ENCODE results near the gene CD81. TPM values are rescaled to one million over a fixed set of nuclear protein-coding genes. Genes with fewer than 3 reads are reported as not detected.
"Not testable (repeated sequence)": the region's sequence is repeated elsewhere in the genome, so short reads cannot be mapped to it uniquely, and the experiment has no call there.

Gene CD81
- total and polyA plus RNA-seq, 2 donors (not counting 1 experiment from before 2014, with no cell fraction given) = 438 to 611 TPM

GRCh38 chr11:2362414-2362813, 14.7 kb upstream of the CD81 start:
- Histone ChIP-seq H3K27ac (ENCODE audit: insufficient read depth, low read length) (no peak overlapping the region), H2AFZ (ENCODE audit: low read length) (no peak overlapping the region), H3K36me3 (ENCODE audit: control insufficient read depth, insufficient read depth, low read length) (no peaks in the 10 kb centered on the region), H4K20me1 (ENCODE audit: control insufficient read depth, extremely low read depth, insufficient read depth, low read length) (no peaks in the 10 kb centered on the region), H3K9ac (ENCODE audit: insufficient read depth, low read length) (no peak overlapping the region), H3K79me2 (ENCODE audit: control insufficient read depth, insufficient read depth, low read length) (no peaks in the 10 kb centered on the region), H3K27me3 (ENCODE audit: control insufficient read depth, insufficient read depth, low read length) (no peaks in the 10 kb centered on the region), H3K4me1 (ENCODE audit: control insufficient read depth, extremely low read depth, insufficient read depth, low read length) (no peaks in the 10 kb centered on the region), H3K4me3 (replicated peaks in 1 of 4; ENCODE audit: control extremely low read depth in 1 of 4, insufficient read depth in 1 of 4, low read depth in 3 of 4, low read length in 4 of 4) (no peak overlapping the region), H3K4me2 (ENCODE audit: extremely low read depth, insufficient read depth, low read length) (no peak overlapping the region), H3K9me3 (ENCODE audit: control insufficient read depth, insufficient read depth, low read depth, low read length) (no peaks in the 10 kb centered on the region)
- no peak for TF ChIP-seq EZH2 (IDR thresholded peaks at IDR 0.05; ENCODE audit: low read length, missing control alignments)
- TF ChIP-seq, protein P1, sequence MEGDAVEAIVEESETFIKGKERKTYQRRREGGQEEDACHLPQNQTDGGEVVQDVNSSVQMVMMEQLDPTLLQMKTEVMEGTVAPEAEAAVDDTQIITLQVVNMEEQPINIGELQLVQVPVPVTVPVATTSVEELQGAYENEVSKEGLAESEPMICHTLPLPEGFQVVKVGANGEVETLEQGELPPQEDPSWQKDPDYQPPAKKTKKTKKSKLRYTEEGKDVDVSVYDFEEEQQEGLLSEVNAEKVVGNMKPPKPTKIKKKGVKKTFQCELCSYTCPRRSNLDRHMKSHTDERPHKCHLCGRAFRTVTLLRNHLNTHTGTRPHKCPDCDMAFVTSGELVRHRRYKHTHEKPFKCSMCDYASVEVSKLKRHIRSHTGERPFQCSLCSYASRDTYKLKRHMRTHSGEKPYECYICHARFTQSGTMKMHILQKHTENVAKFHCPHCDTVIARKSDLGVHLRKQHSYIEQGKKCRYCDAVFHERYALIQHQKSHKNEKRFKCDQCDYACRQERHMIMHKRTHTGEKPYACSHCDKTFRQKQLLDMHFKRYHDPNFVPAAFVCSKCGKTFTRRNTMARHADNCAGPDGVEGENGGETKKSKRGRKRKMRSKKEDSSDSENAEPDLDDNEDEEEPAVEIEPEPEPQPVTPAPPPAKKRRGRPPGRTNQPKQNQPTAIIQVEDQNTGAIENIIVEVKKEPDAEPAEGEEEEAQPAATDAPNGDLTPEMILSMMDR (conservative IDR thresholded peaks at IDR 0.05 in 1 of 2, IDR thresholded peaks at IDR 0.05 in 1 of 2; ENCODE audit: low read depth in 1 of 2, low read length in 2 of 2) = no peak
- DNase-seq (ENCODE audit: low read depth in 2 of 2) = no peak

DNA sequence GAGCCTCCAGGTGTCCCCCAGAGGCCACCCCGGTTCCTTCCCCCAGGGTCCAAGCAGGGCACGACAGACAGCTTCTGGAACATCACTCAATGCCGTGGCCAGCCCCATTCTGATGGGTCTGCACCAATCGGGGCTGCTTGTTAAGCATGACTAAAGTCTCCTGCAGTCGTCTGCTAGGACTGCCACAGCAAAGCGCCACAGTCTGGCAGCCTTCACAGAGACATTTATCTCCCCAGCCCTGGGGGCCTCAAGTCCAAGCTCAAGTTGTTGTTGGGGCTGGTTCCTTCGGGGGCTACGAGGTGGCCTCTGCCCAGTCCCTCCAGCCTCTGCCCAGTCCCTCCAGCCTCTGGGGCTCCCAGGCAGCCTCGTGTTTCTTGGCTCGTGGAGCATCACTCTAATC, 14.0 kb upstream of the CD81 start:
- Histone ChIP-seq H2AFZ (ENCODE audit: low read length) (no peak overlapping the region), H3K4me2 (ENCODE audit: extremely low read depth, insufficient read depth, low read length) (no peak overlapping the region), H3K9me3 (ENCODE audit: control insufficient read depth, insufficient read depth, low read depth, low read length) (no peaks in the 10 kb centered on the region), H3K27ac (ENCODE audit: insufficient read depth, low read length) (no peak overlapping the region), H3K9ac (ENCODE audit: insufficient read depth, low read length) (no peak overlapping the region), H3K4me3 (replicated peaks in 1 of 4; ENCODE audit: control extremely low read depth in 1 of 4, insufficient read depth in 1 of 4, low read depth in 3 of 4, low read length in 4 of 4) (no peak overlapping the region), H4K20me1 (ENCODE audit: control insufficient read depth, extremely low read depth, insufficient read depth, low read length) (no peaks in the 10 kb centered on the region), H3K4me1 (ENCODE audit: control insufficient read depth, extremely low read depth, insufficient read depth, low read length) (no peaks in the 10 kb centered on the region), H3K79me2 (ENCODE audit: control insufficient read depth, insufficient read depth, low read length) (no peaks in the 10 kb centered on the region), H3K27me3 (ENCODE audit: control insufficient read depth, insufficient read depth, low read length) (no peaks in the 10 kb centered on the region), H3K36me3 (ENCODE audit: control insufficient read depth, insufficient read depth, low read length) (no peaks in the 10 kb centered on the region)
- DNase-seq (ENCODE audit: low read depth in 2 of 2) = no peak
- TF ChIP-seq EZH2 (IDR thresholded peaks at IDR 0.05; ENCODE audit: low read length, missing control alignments) = no peak
- TF ChIP-seq, protein P1 (conservative IDR thresholded peaks at IDR 0.05 in 1 of 2, IDR thresholded peaks at IDR 0.05 in 1 of 2; ENCODE audit: low read depth in 1 of 2, low read length in 2 of 2) = no peak

DNA sequence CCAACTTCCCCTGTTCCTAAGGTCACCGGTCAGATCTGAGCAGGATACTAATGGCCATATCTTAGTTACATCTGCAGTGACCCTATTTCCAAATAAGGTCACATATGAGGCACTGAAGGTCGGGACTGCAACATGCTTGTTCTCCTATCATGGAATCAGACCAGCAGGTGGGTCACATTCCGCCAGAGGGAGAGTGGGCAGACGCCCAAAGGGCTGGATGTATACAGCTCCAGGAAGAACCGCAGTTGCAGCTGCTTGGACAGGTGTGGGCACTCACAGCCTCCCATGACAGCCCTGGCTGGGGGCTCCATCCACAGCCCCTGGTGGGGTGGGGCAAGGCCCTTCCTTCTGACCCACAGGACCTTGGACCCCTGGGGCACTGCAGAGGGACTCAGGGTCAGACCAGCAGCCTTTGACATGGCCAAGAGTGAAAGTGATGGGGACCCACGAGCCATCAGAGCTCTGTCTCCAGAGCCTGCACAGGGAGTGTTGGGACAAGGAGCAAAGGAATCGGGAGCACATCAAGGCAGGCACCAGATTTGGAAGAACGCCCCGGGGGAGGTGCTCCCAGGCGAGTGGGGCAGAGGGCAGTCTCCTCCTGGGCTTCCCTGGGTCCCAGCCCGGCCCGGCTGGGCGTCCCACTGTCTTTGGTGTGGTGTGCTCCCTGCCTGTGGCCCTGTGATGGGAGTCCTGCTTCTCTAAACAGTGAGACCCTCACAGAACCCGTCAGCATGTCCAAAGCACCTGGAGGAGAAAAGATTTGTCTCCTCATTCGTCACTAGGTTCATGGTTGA, 13.3 kb upstream of the CD81 start:
- no peak overlapping the region for H3K27ac ChIP-seq (ENCODE audit: insufficient read depth, low read length)
- no peak for TF ChIP-seq EZH2 (IDR thresholded peaks at IDR 0.05; ENCODE audit: low read length, missing control alignments)
- TF ChIP-seq, protein P1 (conservative IDR thresholded peaks at IDR 0.05 in 1 of 2, IDR thresholded peaks at IDR 0.05 in 1 of 2; ENCODE audit: low read depth in 1 of 2, low read length in 2 of 2) = no peak
- no peaks in the 10 kb centered on the region for H3K27me3 ChIP-seq (ENCODE audit: control insufficient read depth, insufficient read depth, low read length)
- no peaks in the 10 kb centered on the region for H3K79me2 ChIP-seq (ENCODE audit: control insufficient read depth, insufficient read depth, low read length)
- H3K4me3 ChIP-seq (replicated peaks in 1 of 4; ENCODE audit: control extremely low read depth in 1 of 4, insufficient read depth in 1 of 4, low read depth in 3 of 4, low read length in 4 of 4) = no peak overlapping the region
- no peaks in the 10 kb centered on the region for H3K36me3 ChIP-seq (ENCODE audit: control insufficient read depth, insufficient read depth, low read length)
- H3K9ac ChIP-seq (ENCODE audit: insufficient read depth, low read length) = no peak overlapping the region
- H2AFZ ChIP-seq (ENCODE audit: low read length) = no peak overlapping the region
- no peak overlapping the region for H3K4me2 ChIP-seq (ENCODE audit: extremely low read depth, insufficient read depth, low read length)
- no peaks in the 10 kb centered on the region for H3K9me3 ChIP-seq (ENCODE audit: control insufficient read depth, insufficient read depth, low read depth, low read length)
- H4K20me1 ChIP-seq (ENCODE audit: control insufficient read depth, extremely low read depth, insufficient read depth, low read length) = no peaks in the 10 kb centered on the region
- no peak for DNase-seq (ENCODE audit: low read depth in 2 of 2)
- H3K4me1 ChIP-seq (ENCODE audit: control insufficient read depth, extremely low read depth, insufficient read depth, low read length) = no peaks in the 10 kb centered on the region

DNA sequence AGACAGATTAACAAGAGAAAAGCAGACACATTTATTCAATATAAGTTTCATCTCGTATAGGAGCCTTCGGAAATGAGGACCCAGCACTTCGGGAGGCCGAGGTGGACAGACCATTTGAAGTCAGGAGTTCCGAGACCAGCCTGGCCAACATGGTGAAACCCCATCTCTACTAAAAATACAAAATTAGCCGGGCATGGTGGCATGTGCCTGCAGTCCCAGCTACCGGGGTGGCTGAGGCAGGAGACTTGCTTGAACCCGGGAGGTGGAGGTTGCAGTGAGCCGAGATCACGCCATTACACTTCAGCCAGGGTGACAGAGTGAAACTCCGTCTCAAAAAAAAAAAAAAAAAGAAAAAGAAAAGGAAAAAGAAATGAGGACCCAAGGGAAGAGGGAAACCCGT, 12.7 kb upstream of the CD81 start:
- H3K27ac ChIP-seq (ENCODE audit: insufficient read depth, low read length); H3K79me2 ChIP-seq (ENCODE audit: control insufficient read depth, insufficient read depth, low read length); H2AFZ ChIP-seq (ENCODE audit: low read length); H3K4me2 ChIP-seq (ENCODE audit: extremely low read depth, insufficient read depth, low read length); H3K4me3 ChIP-seq (replicated peaks in 1 of 4; ENCODE audit: control extremely low read depth in 1 of 4, insufficient read depth in 1 of 4, low read depth in 3 of 4, low read length in 4 of 4); H3K9ac ChIP-seq (ENCODE audit: insufficient read depth, low read length); DNase-seq (ENCODE audit: low read depth in 2 of 2); H3K27me3 ChIP-seq (ENCODE audit: control insufficient read depth, insufficient read depth, low read length); H4K20me1 ChIP-seq (ENCODE audit: control insufficient read depth, extremely low read depth, insufficient read depth, low read length); H3K4me1 ChIP-seq (ENCODE audit: control insufficient read depth, extremely low read depth, insufficient read depth, low read length); H3K36me3 ChIP-seq (ENCODE audit: control insufficient read depth, insufficient read depth, low read length); H3K9me3 ChIP-seq (ENCODE audit: control insufficient read depth, insufficient read depth, low read depth, low read length): not testable (repeated sequence)
